Measurements from ENCODE around the gene ZFP92.

DNA sequence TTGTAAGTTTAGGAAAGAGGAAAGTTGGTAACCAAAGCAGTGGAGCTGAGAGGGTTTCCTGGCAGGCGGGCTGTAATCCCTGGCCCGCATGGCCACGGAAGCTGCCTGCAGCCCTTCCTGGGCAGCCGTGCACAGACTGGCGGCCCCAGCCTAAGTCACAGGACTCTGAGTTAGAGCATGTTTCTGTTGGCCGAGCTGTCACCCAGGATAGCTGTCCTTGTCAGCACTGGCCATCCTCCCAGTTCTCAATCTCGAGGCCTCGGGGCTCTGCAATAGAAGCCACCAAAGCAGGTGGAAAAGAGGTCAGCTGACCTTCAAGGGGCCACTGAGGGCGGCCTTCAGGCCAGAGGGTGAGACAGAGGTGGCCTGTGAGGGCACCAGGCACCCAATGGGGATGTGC is 30.6 kb upstream of the ZFP92 start:
- TF ChIP-seq, protein P1, sequence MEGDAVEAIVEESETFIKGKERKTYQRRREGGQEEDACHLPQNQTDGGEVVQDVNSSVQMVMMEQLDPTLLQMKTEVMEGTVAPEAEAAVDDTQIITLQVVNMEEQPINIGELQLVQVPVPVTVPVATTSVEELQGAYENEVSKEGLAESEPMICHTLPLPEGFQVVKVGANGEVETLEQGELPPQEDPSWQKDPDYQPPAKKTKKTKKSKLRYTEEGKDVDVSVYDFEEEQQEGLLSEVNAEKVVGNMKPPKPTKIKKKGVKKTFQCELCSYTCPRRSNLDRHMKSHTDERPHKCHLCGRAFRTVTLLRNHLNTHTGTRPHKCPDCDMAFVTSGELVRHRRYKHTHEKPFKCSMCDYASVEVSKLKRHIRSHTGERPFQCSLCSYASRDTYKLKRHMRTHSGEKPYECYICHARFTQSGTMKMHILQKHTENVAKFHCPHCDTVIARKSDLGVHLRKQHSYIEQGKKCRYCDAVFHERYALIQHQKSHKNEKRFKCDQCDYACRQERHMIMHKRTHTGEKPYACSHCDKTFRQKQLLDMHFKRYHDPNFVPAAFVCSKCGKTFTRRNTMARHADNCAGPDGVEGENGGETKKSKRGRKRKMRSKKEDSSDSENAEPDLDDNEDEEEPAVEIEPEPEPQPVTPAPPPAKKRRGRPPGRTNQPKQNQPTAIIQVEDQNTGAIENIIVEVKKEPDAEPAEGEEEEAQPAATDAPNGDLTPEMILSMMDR (conservative IDR thresholded peaks at IDR 0.05): no peak
- TF ChIP-seq ZFX (IDR thresholded peaks at IDR 0.05): no peak

All from C4-2B (cell line).